GF-D8 (cell line): ENCODE measurements around the gene MOB2.

ENCODE experiments used
- DNase-seq: peaks from one replicate; lab custom pipeline; 2025; lab: John Stamatoyannopoulos, UW

Gene MOB2

GRCh38 chr11:1472180-1473005 is 14.2 kb downstream of the MOB2 start:
- DNase-seq, result no peak

- no peak for DNase-seq
Observed at GRCh38 chr11:1471736-1472135, 14.8 kb downstream of the MOB2 start.

- DNase-seq, result no peak
Observed at GRCh38 chr11:1470681-1471611, 15.6 kb downstream of the MOB2 start.

- DNase-seq, result no peak
Observed at GRCh38 chr11:1469911-1470680, 16.5 kb downstream of the MOB2 start.

- no peak for DNase-seq
Observed at GRCh38 chr11:1469287-1469910, 17.2 kb downstream of the MOB2 start.

GRCh38 chr11:1468473-1469066 is 18.0 kb downstream of the MOB2 start:
- DNase-seq, result no peak

- DNase-seq, result no peak
Observed at GRCh38 chr11:1468002-1468401, 18.6 kb downstream of the MOB2 start.

- no peak for DNase-seq
Observed at GRCh38 chr11:1467270-1467669, 19.3 kb downstream of the MOB2 start.

- no peak for DNase-seq
Observed at GRCh38 chr11:1466784-1467183, 19.8 kb downstream of the MOB2 start.

- no peak for DNase-seq
Observed at GRCh38 chr11:1463056-1463455, 23.5 kb downstream of the MOB2 start.

GRCh38 chr11:1462698-1462975 is 23.9 kb downstream of the MOB2 start:
- no peak for DNase-seq

- DNase-seq, result no peak
Observed at GRCh38 chr11:1461826-1462697, 24.5 kb downstream of the MOB2 start.

GRCh38 chr11:1460986-1461825 is 25.4 kb downstream of the MOB2 start:
- DNase-seq, result no peak

- DNase-seq, result no peak
Observed at GRCh38 chr11:1460396-1460985, 26.1 kb downstream of the MOB2 start.

- no peak for DNase-seq
Observed at GRCh38 chr11:1459764-1460395, 26.7 kb downstream of the MOB2 start.

- no peak for DNase-seq
Observed at GRCh38 chr11:1459219-1459575, 27.4 kb downstream of the MOB2 start.

GRCh38 chr11:1458340-1459218 is 28.0 kb downstream of the MOB2 start:
- no peak for DNase-seq

GRCh38 chr11:1457856-1458255 is 28.7 kb downstream of the MOB2 start:
- DNase-seq, result no peak
